Tibial nerve (tissue), 3 donors: ENCODE results near the gene NECAB3.

Experiments used
- POLR2A ChIP-seq, 2 donors: fragments of 450-650 bp; IDR thresholded peaks; one replicate each; pipeline ENCODE4 v1.6.1; 2017; ENCODE audit warnings: antibody characterized with exemption in 2 of 2, mild to moderate bottlenecking in 2 of 2, moderate library complexity in 2 of 2
- TF ChIP-seq, protein P1 (sequence below), 5 experiments: fragments of 200-600 bp in 3 of 5; fragments of 450-650 bp in 2 of 5; sonication (generic) in 3 of 5; IDR thresholded peaks; one replicate each; pipeline ENCODE4 v1.5.1; 2016 to 2019; ENCODE audit warnings: antibody characterized with exemption in 5 of 5, mild to moderate bottlenecking in 3 of 5, moderate library complexity in 2 of 5

GRCh38 chr20:33645072-33645358 lies 29.2 kb downstream of the NECAB3 start:
- TF ChIP-seq, protein P1, sequence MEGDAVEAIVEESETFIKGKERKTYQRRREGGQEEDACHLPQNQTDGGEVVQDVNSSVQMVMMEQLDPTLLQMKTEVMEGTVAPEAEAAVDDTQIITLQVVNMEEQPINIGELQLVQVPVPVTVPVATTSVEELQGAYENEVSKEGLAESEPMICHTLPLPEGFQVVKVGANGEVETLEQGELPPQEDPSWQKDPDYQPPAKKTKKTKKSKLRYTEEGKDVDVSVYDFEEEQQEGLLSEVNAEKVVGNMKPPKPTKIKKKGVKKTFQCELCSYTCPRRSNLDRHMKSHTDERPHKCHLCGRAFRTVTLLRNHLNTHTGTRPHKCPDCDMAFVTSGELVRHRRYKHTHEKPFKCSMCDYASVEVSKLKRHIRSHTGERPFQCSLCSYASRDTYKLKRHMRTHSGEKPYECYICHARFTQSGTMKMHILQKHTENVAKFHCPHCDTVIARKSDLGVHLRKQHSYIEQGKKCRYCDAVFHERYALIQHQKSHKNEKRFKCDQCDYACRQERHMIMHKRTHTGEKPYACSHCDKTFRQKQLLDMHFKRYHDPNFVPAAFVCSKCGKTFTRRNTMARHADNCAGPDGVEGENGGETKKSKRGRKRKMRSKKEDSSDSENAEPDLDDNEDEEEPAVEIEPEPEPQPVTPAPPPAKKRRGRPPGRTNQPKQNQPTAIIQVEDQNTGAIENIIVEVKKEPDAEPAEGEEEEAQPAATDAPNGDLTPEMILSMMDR (IDR thresholded peaks at IDR 0.05) = no peak
- no peak for TF ChIP-seq POLR2A (IDR thresholded peaks at IDR 0.05)
